ENCODE results near the gene ZNF804A.

ZNF804A gene

DNA sequence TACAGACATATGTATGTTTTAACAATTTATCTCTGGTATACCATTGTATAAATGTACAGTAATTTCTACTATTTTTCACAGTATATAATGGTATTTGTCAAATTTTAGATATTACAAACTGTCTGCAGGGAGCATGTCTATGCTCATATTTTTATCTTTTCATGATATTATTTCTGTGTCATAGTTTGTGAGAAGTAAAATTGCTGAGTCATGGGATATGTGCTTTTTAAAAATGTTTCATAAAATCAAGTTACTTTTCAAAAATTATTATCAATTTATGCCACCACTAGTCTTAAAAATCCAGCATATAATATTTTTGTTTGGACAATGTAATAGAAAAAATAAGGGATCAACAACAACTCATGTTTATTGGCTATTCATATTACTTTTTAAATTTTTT, 9.1 kb upstream of the ZNF804A start:
- Histone ChIP-seq H3K9me3 (ENCODE audit: insufficient read depth, low read length) (no peaks in the 10 kb centered on the region), H3K9ac (ENCODE audit: insufficient read length, low read depth) (no peak overlapping the region), H3K36me3 (ENCODE audit: insufficient read depth, insufficient read length, low read length) (no peaks in the 10 kb centered on the region), H3K4me1 (ENCODE audit: insufficient read depth, insufficient read length) (no peaks in the 10 kb centered on the region), H3K4me3 (ENCODE audit: insufficient read length, low read depth) (no peak overlapping the region), H3K27me3 (ENCODE audit: insufficient read depth, insufficient read length) (no peaks in the 10 kb centered on the region)
- TF ChIP-seq ZNF274 (IDR thresholded peaks at IDR 0.05; ENCODE audit: low read depth, low read length) (no peak), SUZ12 (IDR thresholded peaks at IDR 0.05; ENCODE audit: extremely low read depth, insufficient read depth, insufficient read length) (no peak), YY1 (IDR thresholded peaks at IDR 0.05; ENCODE audit: insufficient read depth, insufficient read length) (no peak)
- no peak for DNase-seq (ENCODE audit: low read depth, low spot score)

DNA sequence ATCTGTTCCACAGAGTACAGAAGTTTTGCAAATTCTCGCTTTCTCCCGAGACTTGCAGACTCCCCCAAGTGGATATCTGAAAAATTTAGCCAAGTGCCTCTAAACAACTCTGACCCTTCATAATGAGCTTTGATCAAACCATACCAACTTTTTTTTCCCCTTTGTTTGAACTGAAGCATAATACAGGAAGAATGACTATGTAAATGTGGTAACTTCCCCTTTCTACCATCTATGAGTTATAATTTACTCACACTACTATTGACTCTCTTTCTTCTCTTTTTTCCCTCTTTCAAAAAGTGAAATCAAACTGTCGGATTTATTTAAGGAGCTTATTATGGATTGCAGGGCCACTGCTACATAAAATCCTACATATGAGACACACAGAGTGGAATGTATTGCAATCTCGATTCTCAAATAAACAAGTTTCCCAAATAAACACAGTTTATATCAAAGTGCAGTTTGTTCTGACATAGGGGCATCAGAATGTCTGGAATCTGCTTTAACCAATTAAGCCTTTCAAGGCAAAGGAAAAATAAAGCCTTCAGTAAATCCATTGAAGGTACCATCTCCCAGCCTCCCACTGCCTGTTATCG, 1.4 kb upstream of the ZNF804A start:
- Histone ChIP-seq H3K4me1 (ENCODE audit: insufficient read depth, insufficient read length) (no peaks in the 10 kb centered on the region), H3K9ac (ENCODE audit: insufficient read length, low read depth) (peak overlapping the region; percentile 36), H3K36me3 (ENCODE audit: insufficient read depth, insufficient read length, low read length) (no peaks in the 10 kb centered on the region), H3K27me3 (ENCODE audit: insufficient read depth, insufficient read length) (peaks cover 38% of the 10 kb centered on the region), H3K9me3 (ENCODE audit: insufficient read depth, low read length) (no peaks in the 10 kb centered on the region), H3K4me3 (ENCODE audit: insufficient read length, low read depth) (peak overlapping the region; percentile 67)
- TF ChIP-seq ZNF274 (IDR thresholded peaks at IDR 0.05; ENCODE audit: low read depth, low read length) (no peak), YY1 (IDR thresholded peaks at IDR 0.05; ENCODE audit: insufficient read depth, insufficient read length) (no peak), SUZ12 (IDR thresholded peaks at IDR 0.05; ENCODE audit: extremely low read depth, insufficient read depth, insufficient read length) (no peak)
- no peak for DNase-seq (ENCODE audit: low read depth, low spot score)

- no peak for DNase-seq (ENCODE audit: low read depth, low spot score)
- H3K4me3 ChIP-seq (ENCODE audit: insufficient read length, low read depth) = peak overlapping the region; percentile 67
These were observed 748 bp upstream of the ZNF804A start for GRCh38 chr2:184597571-184597991.

DNA sequence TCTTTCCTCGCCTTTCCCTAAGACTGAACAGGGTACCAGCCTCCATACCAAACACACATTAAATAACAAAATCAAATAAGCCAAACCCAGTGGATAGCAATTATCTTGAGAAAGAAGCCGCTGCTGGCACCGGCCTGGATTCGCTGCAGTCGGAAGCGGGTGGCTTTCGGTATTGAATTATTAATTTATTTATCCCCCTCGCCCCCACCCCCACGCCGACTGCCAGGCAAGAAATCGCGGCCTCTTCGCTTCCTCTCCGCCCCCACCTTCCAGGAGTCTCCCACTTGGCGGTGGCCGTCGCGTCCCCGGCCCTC, 370 bp upstream of the ZNF804A start:
- peak overlapping the region; percentile 67 for H3K4me3 ChIP-seq (ENCODE audit: insufficient read length, low read depth)
- no peak for DNase-seq (ENCODE audit: low read depth, low spot score)
- H3K36me3 ChIP-seq (ENCODE audit: insufficient read depth, insufficient read length, low read length) = no peaks in the 10 kb centered on the region
- no peak for TF ChIP-seq YY1 (IDR thresholded peaks at IDR 0.05; ENCODE audit: insufficient read depth, insufficient read length)
- TF ChIP-seq SUZ12 (IDR thresholded peaks at IDR 0.05; ENCODE audit: extremely low read depth, insufficient read depth, insufficient read length) = no peak
- TF ChIP-seq ZNF274 (IDR thresholded peaks at IDR 0.05; ENCODE audit: low read depth, low read length) = no peak
- no peaks in the 10 kb centered on the region for H3K4me1 ChIP-seq (ENCODE audit: insufficient read depth, insufficient read length)
- H3K9me3 ChIP-seq (ENCODE audit: insufficient read depth, low read length) = no peaks in the 10 kb centered on the region
- peaks cover 38% of the 10 kb centered on the region for H3K27me3 ChIP-seq (ENCODE audit: insufficient read depth, insufficient read length)
- H3K9ac ChIP-seq (ENCODE audit: insufficient read length, low read depth) = peak overlapping the region; percentile 18

More at GRCh38 chr2:184597571-184597991, 748 bp upstream of the ZNF804A start:
- peaks cover 38% of the 10 kb centered on the region for H3K27me3 ChIP-seq (ENCODE audit: insufficient read depth, insufficient read length)
- peak overlapping the region; percentile 36 for H3K9ac ChIP-seq (ENCODE audit: insufficient read length, low read depth)
- TF ChIP-seq ZNF274 (IDR thresholded peaks at IDR 0.05; ENCODE audit: low read depth, low read length) (no peak), YY1 (IDR thresholded peaks at IDR 0.05; ENCODE audit: insufficient read depth, insufficient read length) (no peak), SUZ12 (IDR thresholded peaks at IDR 0.05; ENCODE audit: extremely low read depth, insufficient read depth, insufficient read length) (no peak)
- H3K4me1 ChIP-seq (ENCODE audit: insufficient read depth, insufficient read length) = no peaks in the 10 kb centered on the region
- no peaks in the 10 kb centered on the region for H3K9me3 ChIP-seq (ENCODE audit: insufficient read depth, low read length)
- H3K36me3 ChIP-seq (ENCODE audit: insufficient read depth, insufficient read length, low read length) = no peaks in the 10 kb centered on the region

GRCh38 chr2:184599054-184599871, 934 bp downstream of the ZNF804A start:
- peaks cover 38% of the 10 kb centered on the region for H3K27me3 ChIP-seq (ENCODE audit: insufficient read depth, insufficient read length)
- H3K9ac ChIP-seq (ENCODE audit: insufficient read length, low read depth) = peak overlapping the region; percentile 71
- H3K4me3 ChIP-seq (ENCODE audit: insufficient read length, low read depth) = peak overlapping the region; percentile 67
- H3K9me3 ChIP-seq (ENCODE audit: insufficient read depth, low read length) = no peaks in the 10 kb centered on the region
- no peaks in the 10 kb centered on the region for H3K4me1 ChIP-seq (ENCODE audit: insufficient read depth, insufficient read length)
- DNase-seq (ENCODE audit: low read depth, low spot score) = no peak
- no peaks in the 10 kb centered on the region for H3K36me3 ChIP-seq (ENCODE audit: insufficient read depth, insufficient read length, low read length)
- no peak for TF ChIP-seq YY1 (IDR thresholded peaks at IDR 0.05; ENCODE audit: insufficient read depth, insufficient read length)
- no peak for TF ChIP-seq SUZ12 (IDR thresholded peaks at IDR 0.05; ENCODE audit: extremely low read depth, insufficient read depth, insufficient read length)
- TF ChIP-seq ZNF274 (IDR thresholded peaks at IDR 0.05; ENCODE audit: low read depth, low read length) = no peak

GRCh38 chr2:184599872-184600222, 1.5 kb downstream of the ZNF804A start:
- DNase-seq (ENCODE audit: low read depth, low spot score) = no peak
- no peaks in the 10 kb centered on the region for H3K36me3 ChIP-seq (ENCODE audit: insufficient read depth, insufficient read length, low read length)
- H3K4me1 ChIP-seq (ENCODE audit: insufficient read depth, insufficient read length) = no peaks in the 10 kb centered on the region
- TF ChIP-seq ZNF274 (IDR thresholded peaks at IDR 0.05; ENCODE audit: low read depth, low read length) (no peak), YY1 (IDR thresholded peaks at IDR 0.05; ENCODE audit: insufficient read depth, insufficient read length) (no peak), SUZ12 (IDR thresholded peaks at IDR 0.05; ENCODE audit: extremely low read depth, insufficient read depth, insufficient read length) (no peak)
- no peak overlapping the region for H3K4me3 ChIP-seq (ENCODE audit: insufficient read length, low read depth)
- H3K9ac ChIP-seq (ENCODE audit: insufficient read length, low read depth) = no peak overlapping the region
- H3K9me3 ChIP-seq (ENCODE audit: insufficient read depth, low read length) = no peaks in the 10 kb centered on the region
- peaks cover 38% of the 10 kb centered on the region for H3K27me3 ChIP-seq (ENCODE audit: insufficient read depth, insufficient read length)

DNA sequence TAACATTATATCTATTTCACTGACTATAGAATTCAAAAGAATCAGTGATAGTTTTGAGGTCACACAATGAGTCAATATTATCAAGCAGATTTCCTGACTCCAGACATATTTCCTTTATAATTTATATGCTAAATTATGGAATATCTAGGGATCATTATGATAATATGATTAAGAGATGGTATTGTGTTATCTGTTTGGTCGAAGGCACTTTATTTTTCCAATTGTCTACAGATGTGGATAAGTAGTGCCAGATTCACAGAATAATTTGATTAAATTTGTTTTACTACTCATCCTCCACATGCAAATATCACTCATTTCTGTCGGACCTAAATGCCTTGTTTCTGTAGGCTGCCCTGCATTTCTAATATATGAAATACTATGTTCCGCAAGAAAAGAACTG, 4.4 kb downstream of the ZNF804A start:
- TF ChIP-seq SUZ12 (IDR thresholded peaks at IDR 0.05; ENCODE audit: extremely low read depth, insufficient read depth, insufficient read length) = no peak
- no peak for TF ChIP-seq ZNF274 (IDR thresholded peaks at IDR 0.05; ENCODE audit: low read depth, low read length)
- TF ChIP-seq YY1 (IDR thresholded peaks at IDR 0.05; ENCODE audit: insufficient read depth, insufficient read length) = no peak

More for the DNA sequence above, 4.4 kb downstream of the ZNF804A start:
- DNase-seq (ENCODE audit: low read depth, low spot score) = no peak
- Histone ChIP-seq H3K27me3 (ENCODE audit: insufficient read depth, insufficient read length) (peaks cover 29% of the 10 kb centered on the region), H3K36me3 (ENCODE audit: insufficient read depth, insufficient read length, low read length) (no peaks in the 10 kb centered on the region), H3K4me3 (ENCODE audit: insufficient read length, low read depth) (no peak overlapping the region), H3K9ac (ENCODE audit: insufficient read length, low read depth) (no peak overlapping the region), H3K9me3 (ENCODE audit: insufficient read depth, low read length) (no peaks in the 10 kb centered on the region), H3K4me1 (ENCODE audit: insufficient read depth, insufficient read length) (no peaks in the 10 kb centered on the region)
